CD4-positive, alpha-beta T cell treated with Interleukin-21 for 1 hour (primary cell): ENCODE results near the gene GLTP.
"Not testable (repeated sequence)": the region's sequence is repeated elsewhere in the genome, so short reads cannot be mapped to it uniquely, and the experiment has no call there.

Experiments
- DNase-seq: peaks from one replicate; pipeline ENCODE4 v3.0.0-alpha.2; 2020

Gene GLTP

GRCh38 chr12:109880043-109880931, at the start of gene GLTP:
Gene GLTP, minus strand, starts transcription at chr12:109880541. Its CDS starts 167 bp downstream, at chr12:109880374.
- DNase-seq: peak; percentile 92

- not testable (repeated sequence) for DNase-seq
These were observed 49.0 kb upstream of the GLTP start for GRCh38 chr12:109929326-109929725.

- no peak for DNase-seq
These were observed 47.8 kb upstream of the GLTP start for GRCh38 chr12:109928058-109928656.

GRCh38 chr12:109927622-109928021, 47.3 kb upstream of the GLTP start:
- DNase-seq: peak; percentile 51

- no peak for DNase-seq
These were observed 46.3 kb upstream of the GLTP start for GRCh38 chr12:109926488-109927210.

- no peak for DNase-seq
These were observed 45.7 kb upstream of the GLTP start for GRCh38 chr12:109926016-109926415.

- DNase-seq: no peak
These were observed 45.0 kb upstream of the GLTP start for GRCh38 chr12:109925185-109925840.

- no peak for DNase-seq
These were observed 43.3 kb upstream of the GLTP start for GRCh38 chr12:109923481-109924245.

- no peak for DNase-seq
These were observed 42.7 kb upstream of the GLTP start for GRCh38 chr12:109923038-109923437.

- no peak for DNase-seq
These were observed 41.6 kb upstream of the GLTP start for GRCh38 chr12:109921982-109922381.

- no peak for DNase-seq
These were observed 40.0 kb upstream of the GLTP start for GRCh38 chr12:109920261-109920780.

- no peak for DNase-seq
These were observed 39.1 kb upstream of the GLTP start for GRCh38 chr12:109919456-109919855.

GRCh38 chr12:109916045-109916444, 35.7 kb upstream of the GLTP start:
- no peak for DNase-seq

- DNase-seq: no peak
These were observed 35.1 kb upstream of the GLTP start for GRCh38 chr12:109915171-109916040.

GRCh38 chr12:109914461-109914860, 34.1 kb upstream of the GLTP start:
- DNase-seq: no peak

GRCh38 chr12:109912855-109913321, 32.5 kb upstream of the GLTP start:
- DNase-seq: no peak

GRCh38 chr12:109910969-109911348, 30.6 kb upstream of the GLTP start:
- no peak for DNase-seq

- no peak for DNase-seq
These were observed 30.1 kb upstream of the GLTP start for GRCh38 chr12:109910254-109910968.

- DNase-seq: no peak
These were observed 25.0 kb upstream of the GLTP start for GRCh38 chr12:109905301-109905700.

GRCh38 chr12:109902891-109903418, 22.6 kb upstream of the GLTP start:
- DNase-seq: no peak
